GM18526 (cell line): ENCODE data around the gene GZMM.

ENCODE experiments used
- POLR2A ChIP-seq: IDR thresholded peaks from 3 replicates; pipeline ENCODE4 v1.6.1; 2011; ENCODE audit not compliant: insufficient read length; ENCODE audit errors: extremely low read depth

Gene GZMM

GRCh38 chr19:536881-537404 is 6.9 kb upstream of the GZMM start:
- no peak for TF ChIP-seq POLR2A

- no peak for TF ChIP-seq POLR2A
Observed at GRCh38 chr19:538641-539428, 5.0 kb upstream of the GZMM start.

GRCh38 chr19:539429-540030 is 4.3 kb upstream of the GZMM start:
- TF ChIP-seq POLR2A = no peak

GRCh38 chr19:540867-541637 is 2.8 kb upstream of the GZMM start:
- TF ChIP-seq POLR2A = no peak

- no peak for TF ChIP-seq POLR2A
Observed at GRCh38 chr19:541699-542098, 2.2 kb upstream of the GZMM start.

- no peak for TF ChIP-seq POLR2A
Observed at GRCh38 chr19:542173-542866, 1.5 kb upstream of the GZMM start.

- TF ChIP-seq POLR2A = no peak
Observed at GRCh38 chr19:547117-547516, 3.3 kb downstream of the GZMM start.

- TF ChIP-seq POLR2A = no peak
Observed at GRCh38 chr19:547836-548720, 4.2 kb downstream of the GZMM start.

GRCh38 chr19:548886-549830 is 5.3 kb downstream of the GZMM start:
- no peak for TF ChIP-seq POLR2A

GRCh38 chr19:554817-555216 is 11.0 kb downstream of the GZMM start:
- no peak for TF ChIP-seq POLR2A

- TF ChIP-seq POLR2A = no peak
Observed at GRCh38 chr19:555474-555808, 11.6 kb downstream of the GZMM start.

GRCh38 chr19:556611-557382 is 12.9 kb downstream of the GZMM start:
- no peak for TF ChIP-seq POLR2A
